Esophagus squamous epithelium (tissue), 5 donors: Measurements from ENCODE around the gene TMEM33. TPM values are rescaled to one million over a fixed set of nuclear protein-coding genes. Genes with fewer than 3 reads are reported as not detected.
"Not testable (repeated sequence)": the region's sequence is repeated elsewhere in the genome, so short reads cannot be mapped to it uniquely, and the experiment has no call there.

Experiments used
- DNase-seq: peaks from one replicate; lab custom pipeline; 2025; lab: John Stamatoyannopoulos, UW
- H3K27ac ChIP-seq, 4 donors: fragments of 200-600 bp; sonication (generic); one replicate each; pipeline ENCODE4 v1.5.1; 2016 to 2019; ENCODE audit warnings: mild to moderate bottlenecking in 1 of 4
- H3K27me3 ChIP-seq, 4 donors: fragments of 200-600 bp; sonication (generic); 1 replicate in 3 of 4; 2 replicates in 1 of 4; pipeline versions ENCODE4 v1.5.1 to v1.6.0; 2017 to 2021; ENCODE audit warnings: antibody characterized with exemption in 1 of 4
- H3K36me3 ChIP-seq, 3 donors: fragments of 200-600 bp; sonication (generic); one replicate each; pipeline ENCODE4 v1.5.1; 2016 to 2019
- H3K4me1 ChIP-seq, 3 donors: fragments of 200-600 bp; sonication (generic); one replicate each; pipeline ENCODE4 v1.5.1; 2017 to 2019
- H3K4me3 ChIP-seq, 4 donors: fragments of 200-600 bp; sonication (generic); 1 replicate in 3 of 4; 2 replicates in 1 of 4; pipeline ENCODE4 v1.5.1; 2016 to 2019; ENCODE audit warnings: mild to moderate bottlenecking in 2 of 4, moderate library complexity in 1 of 4
- H3K9me3 ChIP-seq, 3 donors: fragments of 200-600 bp; sonication (generic); one replicate each; pipeline ENCODE4 v1.5.1; 2016 to 2019
- POLR2A ChIP-seq, 4 donors: fragments of 450-650 bp; IDR thresholded peaks; one replicate each; pipeline ENCODE4 v1.6.1; 2017; ENCODE audit warnings: antibody characterized with exemption in 4 of 4, mild to moderate bottlenecking in 4 of 4, moderate library complexity in 3 of 4
- WGBS, 2 donors: methylation state at CpG; one replicate each; pipeline ENCODE4 v1.1.5; 2018; 5-methylcytosine and 5-hydroxymethylcytosine counted together
- intact Hi-C: fragments of 100-400 bp; cut with DNase I; formaldehyde crosslinking; loops from one replicate; pipeline ENCODE4 v1.15.0; 2022
- total RNA-seq, 4 donors: library from RNA; depleted of rRNA; stranded (reverse); fragments of >200 nt; gene quantifications; one replicate each; pipeline ENCODE4 v1.1.0, GENCODE V29; 2016
- TF ChIP-seq, protein P1 (sequence below), 6 experiments: fragments of 450-650 bp in 4 of 6; fragments of 200-600 bp in 2 of 6; sonication (generic) in 2 of 6; IDR thresholded peaks; one replicate each; pipeline ENCODE4 v1.5.1; 2016 to 2019; ENCODE audit warnings: antibody characterized with exemption in 6 of 6, mild to moderate bottlenecking in 4 of 6, moderate library complexity in 4 of 6
- donor health status: DM: yes; HTN: yes; CAD: no.

TMEM33 gene
- total RNA-seq, 4 donors from 2014 or later = 37.6 to 69.0 (median 65.6) TPM

DNA sequence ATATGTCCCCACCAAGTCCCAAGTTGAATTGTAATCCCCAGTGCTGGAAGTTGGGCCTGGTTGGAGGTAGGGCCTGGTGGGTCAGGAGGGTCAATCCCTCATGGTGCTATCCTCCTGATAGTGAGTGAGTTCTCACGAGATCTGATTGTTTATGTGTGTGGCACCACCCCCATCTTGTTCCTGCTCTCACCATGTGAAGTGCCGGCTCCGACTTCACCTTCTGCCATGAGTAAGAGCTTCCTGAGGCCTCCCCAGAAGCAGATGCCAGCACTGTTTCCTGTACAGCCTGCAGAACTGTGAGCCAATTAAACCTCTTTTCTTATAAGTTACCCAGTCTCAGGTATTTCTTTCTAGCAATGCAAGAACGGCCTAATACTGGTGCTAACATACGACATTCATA lies 22.7 kb upstream of the TMEM33 start:
- no peak for DNase-seq
- TF ChIP-seq, protein P1, sequence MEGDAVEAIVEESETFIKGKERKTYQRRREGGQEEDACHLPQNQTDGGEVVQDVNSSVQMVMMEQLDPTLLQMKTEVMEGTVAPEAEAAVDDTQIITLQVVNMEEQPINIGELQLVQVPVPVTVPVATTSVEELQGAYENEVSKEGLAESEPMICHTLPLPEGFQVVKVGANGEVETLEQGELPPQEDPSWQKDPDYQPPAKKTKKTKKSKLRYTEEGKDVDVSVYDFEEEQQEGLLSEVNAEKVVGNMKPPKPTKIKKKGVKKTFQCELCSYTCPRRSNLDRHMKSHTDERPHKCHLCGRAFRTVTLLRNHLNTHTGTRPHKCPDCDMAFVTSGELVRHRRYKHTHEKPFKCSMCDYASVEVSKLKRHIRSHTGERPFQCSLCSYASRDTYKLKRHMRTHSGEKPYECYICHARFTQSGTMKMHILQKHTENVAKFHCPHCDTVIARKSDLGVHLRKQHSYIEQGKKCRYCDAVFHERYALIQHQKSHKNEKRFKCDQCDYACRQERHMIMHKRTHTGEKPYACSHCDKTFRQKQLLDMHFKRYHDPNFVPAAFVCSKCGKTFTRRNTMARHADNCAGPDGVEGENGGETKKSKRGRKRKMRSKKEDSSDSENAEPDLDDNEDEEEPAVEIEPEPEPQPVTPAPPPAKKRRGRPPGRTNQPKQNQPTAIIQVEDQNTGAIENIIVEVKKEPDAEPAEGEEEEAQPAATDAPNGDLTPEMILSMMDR (IDR thresholded peaks at IDR 0.05) = no peak
- TF ChIP-seq POLR2A (IDR thresholded peaks at IDR 0.05) = no peak
- no peak overlapping the region for H3K4me3 ChIP-seq
- no peaks in the 10 kb centered on the region for H3K36me3 ChIP-seq
- no peak overlapping the region for H3K27ac ChIP-seq
- H3K27me3 ChIP-seq = no peaks in the 10 kb centered on the region
- H3K9me3 ChIP-seq = no peaks in the 10 kb centered on the region
- intact Hi-C loops = no loop called here
- WGBS, 2 donors = 51 to 72% methylated on average over 5 of the region's 5 CpGs
- H3K4me1 ChIP-seq = no peaks in the 10 kb centered on the region

DNA sequence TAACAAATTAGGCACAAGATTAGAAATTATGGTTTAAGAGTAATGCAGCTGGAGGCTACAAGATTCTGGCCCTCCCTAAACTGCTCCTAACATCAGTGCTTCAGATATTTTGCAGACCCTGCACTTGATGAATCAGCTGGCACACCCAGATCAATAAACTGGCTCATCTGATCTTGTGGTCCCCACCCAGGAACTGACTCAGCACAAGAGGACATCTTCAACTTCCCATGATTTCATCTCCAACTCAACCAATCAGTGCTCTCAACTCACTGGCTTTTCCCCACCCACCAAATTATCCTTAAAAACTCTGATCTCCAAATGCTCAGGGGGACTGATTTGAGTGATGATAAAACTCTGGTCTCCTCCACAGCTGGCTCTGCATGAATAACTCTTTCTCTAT lies 21.7 kb upstream of the TMEM33 start:
- no peak overlapping the region for H3K27ac ChIP-seq
- TF ChIP-seq, protein P1 (IDR thresholded peaks at IDR 0.05) = no peak
- TF ChIP-seq POLR2A (IDR thresholded peaks at IDR 0.05) = no peak
- H3K9me3 ChIP-seq = no peaks in the 10 kb centered on the region
- no peaks in the 10 kb centered on the region for H3K36me3 ChIP-seq
- no peaks in the 10 kb centered on the region for H3K27me3 ChIP-seq
- no peak overlapping the region for H3K4me3 ChIP-seq
- no peak for DNase-seq
- intact Hi-C loops = no loop called here
- H3K4me1 ChIP-seq = no peaks in the 10 kb centered on the region

DNA sequence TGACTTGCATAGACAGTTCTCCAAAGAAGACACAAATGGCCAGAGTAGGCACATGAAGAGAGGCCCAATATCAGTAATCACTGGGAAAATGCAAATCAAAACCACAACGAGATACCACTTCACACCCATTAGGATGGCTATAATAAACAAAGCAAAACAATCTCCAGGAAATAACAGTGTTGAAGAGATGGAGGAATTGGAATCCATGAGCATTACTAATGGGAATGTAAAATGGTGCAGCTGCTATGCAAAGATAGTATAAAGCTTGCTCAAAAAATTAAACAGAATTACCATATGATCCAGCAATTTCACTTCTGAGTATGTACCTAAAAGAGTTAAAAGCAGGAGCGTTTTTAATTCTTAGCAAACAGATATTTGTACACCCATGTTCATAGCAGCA lies 17.0 kb upstream of the TMEM33 start:
- DNase-seq = no peak
- no peak for TF ChIP-seq POLR2A (IDR thresholded peaks at IDR 0.05)
- TF ChIP-seq, protein P1 (IDR thresholded peaks at IDR 0.05) = no peak
- no peaks in the 10 kb centered on the region for H3K27me3 ChIP-seq
- H3K9me3 ChIP-seq = no peaks in the 10 kb centered on the region
- H3K4me1 ChIP-seq = no peaks in the 10 kb centered on the region
- no peaks in the 10 kb centered on the region for H3K36me3 ChIP-seq
- 54% methylated on average over 2 of the region's 2 CpGs for WGBS, 2 donors
- intact Hi-C loops = no loop called here
- no peak overlapping the region for H3K27ac ChIP-seq
- H3K4me3 ChIP-seq = no peak overlapping the region

DNA sequence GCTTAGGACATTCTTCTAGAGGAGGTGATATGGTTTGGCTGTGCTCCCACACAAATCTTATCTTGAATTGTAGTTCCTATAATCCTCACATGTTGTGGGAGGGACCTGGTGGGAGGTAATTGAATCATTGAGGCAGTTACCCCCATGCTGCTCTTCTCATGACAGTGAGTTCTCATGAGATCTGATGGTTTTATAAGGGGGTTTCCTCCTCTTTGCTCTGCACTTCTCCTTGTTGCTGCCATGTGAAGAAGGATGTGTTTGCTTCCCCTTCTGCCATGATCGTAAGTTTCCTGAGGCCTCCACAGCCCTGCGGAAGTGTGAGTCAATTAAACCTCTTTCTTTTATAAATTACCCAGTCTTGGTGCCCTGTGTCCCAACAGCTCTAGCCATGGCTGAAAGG lies 14.8 kb upstream of the TMEM33 start:
- H3K27ac ChIP-seq, H3K27me3 ChIP-seq, DNase-seq, H3K4me1 ChIP-seq, H3K9me3 ChIP-seq, H3K36me3 ChIP-seq, intact Hi-C loops, H3K4me3 ChIP-seq: not testable (repeated sequence)
- 88 to 92% methylated on average over 2 of the region's 2 CpGs for WGBS, 2 donors

DNA sequence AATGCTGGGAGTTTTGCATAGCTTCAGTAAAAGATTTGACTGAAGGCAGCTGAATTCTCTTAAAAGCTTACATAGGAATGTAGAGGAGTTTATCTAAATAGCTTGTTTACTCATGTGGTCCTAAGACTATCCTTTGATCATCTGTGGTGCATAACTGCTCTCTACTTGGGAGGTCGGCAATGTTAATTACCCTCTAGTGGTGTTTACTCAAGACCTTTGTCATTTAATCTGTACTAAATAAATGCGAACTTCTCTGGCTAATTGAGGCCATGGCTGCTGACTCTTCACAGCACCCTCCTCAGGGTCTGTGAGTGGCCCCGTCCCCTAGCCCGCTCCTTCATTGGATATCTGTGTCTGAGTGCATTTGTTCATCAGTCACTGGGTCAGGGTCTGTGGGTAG lies 13.8 kb upstream of the TMEM33 start:
- TF ChIP-seq, protein P1 (IDR thresholded peaks at IDR 0.05) = no peak
- no peak for TF ChIP-seq POLR2A (IDR thresholded peaks at IDR 0.05)
- Histone ChIP-seq H3K27ac (no peak overlapping the region), H3K36me3 (no peaks in the 10 kb centered on the region), H3K4me1 (no peaks in the 10 kb centered on the region), H3K9me3 (no peaks in the 10 kb centered on the region), H3K27me3 (peaks cover 0 to 4% (median 0%) of the 10 kb centered on the region in 4 donors), H3K4me3 (no peak overlapping the region)
- DNase-seq = no peak
- 72 to 80% methylated on average over 4 of the region's 4 CpGs for WGBS, 2 donors
- intact Hi-C loops = no loop called here
